MM.1S (cell line): Measurements from ENCODE around the gene MEIS2.

ENCODE experiments used
- DNase-seq: peaks from one replicate; pipeline ENCODE4 v3.0.0-alpha.2; 2015
- H2AFZ ChIP-seq: fragments of 300-600 bp; sonication (generic); 2 replicates; pipeline ENCODE4 v1.6.0; 2016; ENCODE audit warnings: antibody characterized with exemption, low read length
- H3F3A ChIP-seq: fragments of 300-600 bp; sonication (generic); 2 replicates; pipeline ENCODE4 v1.6.1; 2016; ENCODE audit warnings: mild to moderate bottlenecking, antibody characterized with exemption, low read length, moderate library complexity, mixed read lengths; ENCODE audit not compliant: insufficient read depth
- H3K27ac ChIP-seq: fragments of 300-600 bp; sonication (generic); 2 replicates; pipeline ENCODE4 v1.5.1; 2016; ENCODE audit warnings: mild to moderate bottlenecking, low read length
- H3K27me3 ChIP-seq: fragments of 300-600 bp; sonication (generic); replicated peaks from 2 replicates; pipeline ENCODE4 v1.6.0; 2016; ENCODE audit warnings: low read length; ENCODE audit not compliant: insufficient read depth
- H3K36me3 ChIP-seq: fragments of 300-600 bp; sonication (generic); replicated peaks from 2 replicates; pipeline ENCODE4 v1.6.1; 2016; ENCODE audit warnings: mild to moderate bottlenecking, low read length, mixed read lengths; ENCODE audit not compliant: insufficient read depth
- H3K4me1 ChIP-seq: fragments of 300-600 bp; sonication (generic); 2 replicates; pipeline ENCODE4 v1.6.1; 2016; ENCODE audit warnings: low read length, mixed read lengths
- H3K4me2 ChIP-seq: fragments of 300-600 bp; sonication (generic); 2 replicates; pipeline ENCODE4 v1.6.0; 2016; ENCODE audit warnings: low read depth, low read length
- H3K4me3 ChIP-seq: fragments of 300-600 bp; sonication (generic); 2 replicates; pipeline ENCODE4 v1.5.1; 2016; ENCODE audit warnings: low read length, mixed read lengths
- H3K79me2 ChIP-seq: fragments of 300-600 bp; sonication (generic); 2 replicates; pipeline ENCODE4 v1.6.1; 2016; ENCODE audit warnings: mixed run types, low read length, mixed read lengths
- H3K9ac ChIP-seq: fragments of 300-600 bp; sonication (generic); 2 replicates; pipeline ENCODE4 v1.6.1; 2016; ENCODE audit warnings: low read length, mixed read lengths
- H3K9me2 ChIP-seq: fragments of 300-600 bp; sonication (generic); replicated peaks from 2 replicates; pipeline ENCODE4 v1.6.1; 2016; ENCODE audit warnings: mild to moderate bottlenecking, low read length, mixed read lengths; ENCODE audit not compliant: insufficient read depth
- H3K9me3 ChIP-seq: fragments of 300-600 bp; sonication (generic); replicated peaks from 2 replicates; pipeline ENCODE4 v1.6.1; 2016; ENCODE audit warnings: mild to moderate bottlenecking, low read length, mixed read lengths; ENCODE audit not compliant: insufficient read depth
- H4K20me1 ChIP-seq: fragments of 300-600 bp; sonication (generic); 2 replicates; pipeline ENCODE4 v1.6.1; 2016; ENCODE audit warnings: mild to moderate bottlenecking, low read length, moderate library complexity, mixed read lengths; ENCODE audit not compliant: insufficient read depth
- EZH2 ChIP-seq: fragments of 300-600 bp; sonication (generic); optimal IDR thresholded peaks from 2 replicates; pipeline ENCODE3; 2017; ENCODE audit warnings: low read depth, mild to moderate bottlenecking, antibody characterized with exemption, low read length, mixed read lengths
- EZH2phosphoT487 ChIP-seq: fragments of 300-600 bp; sonication (generic); IDR thresholded peaks from 2 replicates; pipeline ENCODE4 v1.6.1; 2018; ENCODE audit warnings: antibody characterized with exemption, low read length
- TF ChIP-seq, protein P1 (sequence below): fragments of 300-600 bp; sonication (generic); IDR thresholded peaks from 2 replicates; pipeline ENCODE4 v1.5.1; 2016; ENCODE audit warnings: antibody characterized with exemption, low read length, mixed read lengths

MEIS2 gene

DNA sequence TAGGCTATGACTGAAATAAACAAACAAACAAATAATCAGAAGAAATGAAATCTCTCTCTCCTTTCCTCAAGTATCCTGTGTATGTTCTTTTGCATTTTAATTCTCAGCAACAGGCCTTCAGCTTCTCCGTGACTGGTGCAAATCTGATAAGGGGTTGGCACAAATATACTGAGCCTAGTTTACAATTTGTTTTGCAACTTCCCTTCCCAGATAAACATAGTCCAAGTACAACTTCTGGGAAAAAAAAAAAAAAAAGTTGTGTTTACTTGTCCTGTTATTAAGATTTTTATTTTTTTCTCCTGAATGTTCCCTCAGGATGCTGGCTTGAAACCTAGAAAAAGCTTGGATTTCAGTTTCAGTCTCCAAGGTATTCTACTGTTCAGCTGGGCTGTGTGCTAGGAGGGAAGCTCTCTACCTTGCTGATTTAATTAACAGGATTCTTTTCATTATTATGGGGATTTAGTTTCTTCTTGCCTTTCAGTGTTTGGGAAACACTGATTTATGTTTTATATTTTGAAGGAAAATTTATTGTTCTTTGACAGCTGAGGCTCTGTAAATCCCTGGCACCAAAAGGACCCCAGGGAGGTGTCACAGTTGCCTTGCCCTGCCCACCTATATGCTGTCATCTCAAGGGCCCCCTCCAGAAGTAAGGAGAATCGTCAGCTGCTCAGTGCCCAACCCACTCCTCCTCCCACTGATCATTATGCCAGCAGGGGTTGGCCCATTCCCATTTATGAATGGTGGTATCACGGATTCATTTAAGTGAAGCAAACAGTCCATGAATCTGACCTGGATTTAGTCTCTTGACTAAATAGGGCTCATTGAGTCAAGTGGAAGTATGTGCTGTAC lies 185.2 kb downstream of the MEIS2 start:
- no peak overlapping the region for H3K27ac ChIP-seq
- H3K4me1 ChIP-seq, result no peaks in the 10 kb centered on the region
- H3F3A ChIP-seq, result no peaks in the 10 kb centered on the region
- no peaks in the 10 kb centered on the region for H3K36me3 ChIP-seq
- no peaks in the 10 kb centered on the region for H4K20me1 ChIP-seq
- no peaks in the 10 kb centered on the region for H3K9me3 ChIP-seq
- no peak overlapping the region for H3K9ac ChIP-seq
- H3K79me2 ChIP-seq, result no peaks in the 10 kb centered on the region
- no peak for TF ChIP-seq EZH2
- TF ChIP-seq, protein P1, sequence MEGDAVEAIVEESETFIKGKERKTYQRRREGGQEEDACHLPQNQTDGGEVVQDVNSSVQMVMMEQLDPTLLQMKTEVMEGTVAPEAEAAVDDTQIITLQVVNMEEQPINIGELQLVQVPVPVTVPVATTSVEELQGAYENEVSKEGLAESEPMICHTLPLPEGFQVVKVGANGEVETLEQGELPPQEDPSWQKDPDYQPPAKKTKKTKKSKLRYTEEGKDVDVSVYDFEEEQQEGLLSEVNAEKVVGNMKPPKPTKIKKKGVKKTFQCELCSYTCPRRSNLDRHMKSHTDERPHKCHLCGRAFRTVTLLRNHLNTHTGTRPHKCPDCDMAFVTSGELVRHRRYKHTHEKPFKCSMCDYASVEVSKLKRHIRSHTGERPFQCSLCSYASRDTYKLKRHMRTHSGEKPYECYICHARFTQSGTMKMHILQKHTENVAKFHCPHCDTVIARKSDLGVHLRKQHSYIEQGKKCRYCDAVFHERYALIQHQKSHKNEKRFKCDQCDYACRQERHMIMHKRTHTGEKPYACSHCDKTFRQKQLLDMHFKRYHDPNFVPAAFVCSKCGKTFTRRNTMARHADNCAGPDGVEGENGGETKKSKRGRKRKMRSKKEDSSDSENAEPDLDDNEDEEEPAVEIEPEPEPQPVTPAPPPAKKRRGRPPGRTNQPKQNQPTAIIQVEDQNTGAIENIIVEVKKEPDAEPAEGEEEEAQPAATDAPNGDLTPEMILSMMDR, result no peak
- TF ChIP-seq EZH2phosphoT487, result no peak
- DNase-seq, result no peak
- H2AFZ ChIP-seq, result no peak overlapping the region
- H3K4me2 ChIP-seq, result no peak overlapping the region
- H3K9me2 ChIP-seq, result no peaks in the 10 kb centered on the region
- H3K27me3 ChIP-seq, result no peaks in the 10 kb centered on the region
- no peak overlapping the region for H3K4me3 ChIP-seq

DNA sequence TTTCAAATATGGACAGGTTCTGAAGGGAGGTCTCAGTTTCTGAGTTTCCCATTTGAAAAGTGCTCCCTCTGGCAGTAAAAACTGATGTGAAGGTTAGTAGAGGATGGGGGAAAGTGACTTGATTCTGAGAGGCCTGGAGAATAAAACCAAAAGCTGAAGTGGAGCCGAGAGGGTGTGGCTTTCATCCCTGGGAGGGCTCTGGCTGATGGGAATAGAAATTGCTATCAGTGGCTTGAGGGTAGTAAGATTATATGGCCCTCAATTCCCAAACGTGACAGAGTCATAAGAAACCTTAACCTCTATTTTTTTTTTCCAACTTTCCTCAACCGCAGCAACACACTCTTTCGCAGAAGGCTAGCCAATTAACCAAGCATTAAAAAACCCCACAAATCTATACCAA lies 185.9 kb downstream of the MEIS2 start:
- H3K27me3 ChIP-seq, result no peaks in the 10 kb centered on the region
- no peak overlapping the region for H3K9ac ChIP-seq
- no peaks in the 10 kb centered on the region for H3K79me2 ChIP-seq
- no peak overlapping the region for H3K4me2 ChIP-seq
- H3F3A ChIP-seq, result no peaks in the 10 kb centered on the region
- no peaks in the 10 kb centered on the region for H3K9me2 ChIP-seq
- H3K4me1 ChIP-seq, result no peaks in the 10 kb centered on the region
- H2AFZ ChIP-seq, result no peak overlapping the region
- H4K20me1 ChIP-seq, result no peaks in the 10 kb centered on the region
- no peaks in the 10 kb centered on the region for H3K9me3 ChIP-seq
- H3K27ac ChIP-seq, result no peak overlapping the region
- H3K36me3 ChIP-seq, result no peaks in the 10 kb centered on the region
- no peak for DNase-seq
- TF ChIP-seq EZH2 (no peak), EZH2phosphoT487 (no peak)
- TF ChIP-seq, protein P1, result no peak
- H3K4me3 ChIP-seq, result no peak overlapping the region

DNA sequence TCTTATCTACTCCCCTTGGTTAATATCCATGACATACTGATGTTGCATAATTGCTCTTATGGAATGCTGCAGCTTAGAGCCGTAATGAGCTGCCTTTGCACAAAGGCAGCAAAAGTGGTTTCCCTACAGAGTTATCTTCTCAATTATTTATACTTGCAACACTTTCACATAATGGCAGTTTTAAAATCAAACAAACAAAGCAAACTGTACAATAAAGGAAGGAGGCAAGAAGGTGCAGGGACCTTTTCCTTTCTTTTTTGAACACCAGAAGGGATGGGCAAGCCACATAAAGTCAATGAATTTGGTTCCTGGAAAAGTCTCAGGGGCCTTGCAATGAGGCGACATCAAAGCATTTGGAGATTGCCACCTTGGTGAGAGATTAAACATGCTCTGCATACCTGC lies 188.0 kb downstream of the MEIS2 start:
- Histone ChIP-seq H3K27me3 (no peaks in the 10 kb centered on the region), H2AFZ (no peak overlapping the region), H3K79me2 (no peaks in the 10 kb centered on the region), H4K20me1 (no peaks in the 10 kb centered on the region), H3K9me3 (no peaks in the 10 kb centered on the region), H3K4me1 (no peaks in the 10 kb centered on the region), H3F3A (no peaks in the 10 kb centered on the region), H3K9ac (no peak overlapping the region), H3K4me2 (no peak overlapping the region), H3K27ac (no peak overlapping the region), H3K9me2 (no peaks in the 10 kb centered on the region), H3K4me3 (no peak overlapping the region), H3K36me3 (no peaks in the 10 kb centered on the region)
- TF ChIP-seq EZH2phosphoT487, result no peak
- no peak for TF ChIP-seq EZH2
- TF ChIP-seq, protein P1, result no peak
- no peak for DNase-seq
